Trophoblast cell (in vitro differentiated cells and primary cell): ENCODE measurements around the gene EML1.

Experiments
- DNase-seq, 2 donors: peaks; one replicate each; pipeline ENCODE4 v3.0.0-alpha.2; 2016
- H2AFZ ChIP-seq: 2 replicates; pipeline ENCODE4 v1.6.1; 2013; ENCODE audit warnings: low read length, moderate library complexity, mild to moderate bottlenecking; ENCODE audit not compliant: insufficient read depth, poor library complexity
- H2AK5ac ChIP-seq: 2 replicates; pipeline ENCODE4 v1.6.1; 2013; ENCODE audit warnings: mild to moderate bottlenecking, low read length
- H2BK120ac ChIP-seq: 2 replicates; pipeline ENCODE4 v1.6.1; 2013; ENCODE audit warnings: low read length, mild to moderate bottlenecking, moderate library complexity; ENCODE audit not compliant: insufficient read depth, poor library complexity
- H2BK12ac ChIP-seq: 2 replicates; pipeline ENCODE4 v1.6.1; 2013; ENCODE audit warnings: mild to moderate bottlenecking, low read length, moderate library complexity
- H2BK5ac ChIP-seq: 2 replicates; pipeline ENCODE4 v1.6.1; 2013; ENCODE audit warnings: low read length, low read depth, moderate library complexity, mild to moderate bottlenecking; ENCODE audit not compliant: poor library complexity
- H3K14ac ChIP-seq: 2 replicates; pipeline ENCODE4 v1.6.1; 2013; ENCODE audit warnings: mild to moderate bottlenecking, low read length
- H3K18ac ChIP-seq: 2 replicates; pipeline ENCODE4 v1.6.1; 2013; ENCODE audit warnings: mild to moderate bottlenecking, low read length
- H3K23ac ChIP-seq: 2 replicates; pipeline ENCODE4 v1.6.1; 2013; ENCODE audit warnings: low read length
- H3K27ac ChIP-seq: 2 replicates; pipeline ENCODE4 v1.5.1; 2013; ENCODE audit warnings: low read depth, mild to moderate bottlenecking, inconsistent platforms, low read length, moderate library complexity
- H3K27me3 ChIP-seq: 2 replicates; pipeline ENCODE4 v1.6.1; 2013; ENCODE audit warnings: inconsistent platforms, mild to moderate bottlenecking, low read length, moderate library complexity; ENCODE audit not compliant: insufficient read depth
- H3K36me3 ChIP-seq, 2 experiments: 1 replicate in 1 of 2; 2 replicates in 1 of 2; pipeline ENCODE4 v1.6.1; 2013; ENCODE audit warnings: low read length in 2 of 2, mild to moderate bottlenecking in 2 of 2, moderate library complexity in 1 of 2; ENCODE audit not compliant: insufficient read depth in 2 of 2, control insufficient read depth in 1 of 2
- H3K4ac ChIP-seq: 2 replicates; pipeline ENCODE4 v1.6.1; 2013; ENCODE audit warnings: low read depth, mild to moderate bottlenecking, low read length, moderate library complexity
- H3K4me1 ChIP-seq, 2 experiments: 1 replicate in 1 of 2; 2 replicates in 1 of 2; pipeline ENCODE4 v1.6.1; 2013; ENCODE audit warnings: low read length in 2 of 2, mild to moderate bottlenecking in 2 of 2, moderate library complexity in 1 of 2; ENCODE audit not compliant: insufficient read depth in 2 of 2, control insufficient read depth in 1 of 2
- H3K4me2 ChIP-seq: 2 replicates; pipeline ENCODE4 v1.6.1; 2013; ENCODE audit warnings: inconsistent platforms, mild to moderate bottlenecking, low read length, moderate library complexity
- H3K4me3 ChIP-seq: 2 replicates; pipeline ENCODE4 v1.5.1; 2013; ENCODE audit warnings: mild to moderate bottlenecking, low read depth, low read length, inconsistent platforms
- H3K79me1 ChIP-seq: one replicate; pipeline ENCODE4 v1.6.1; 2013; ENCODE audit warnings: low read length
- H3K79me2 ChIP-seq: 2 replicates; pipeline ENCODE4 v1.6.1; 2013; ENCODE audit warnings: low read length, mild to moderate bottlenecking; ENCODE audit not compliant: control insufficient read depth, insufficient read depth, poor library complexity
- H3K9ac ChIP-seq: 2 replicates; pipeline ENCODE4 v1.6.1; 2013; ENCODE audit warnings: mild to moderate bottlenecking, low read length
- H3K9me3 ChIP-seq: 2 replicates; pipeline ENCODE4 v1.6.1; 2013; ENCODE audit warnings: low read depth, mild to moderate bottlenecking, control low read depth, inconsistent platforms, low read length; ENCODE audit not compliant: insufficient read depth
- H4K12ac ChIP-seq: 2 replicates; pipeline ENCODE4 v1.6.1; 2013; ENCODE audit warnings: low read depth, mild to moderate bottlenecking, low read length, moderate library complexity
- H4K8ac ChIP-seq: 2 replicates; pipeline ENCODE4 v1.6.1; 2013; ENCODE audit warnings: low read depth, mild to moderate bottlenecking, low read length, moderate library complexity
- H4K91ac ChIP-seq: one replicate; pipeline ENCODE4 v1.6.1; 2013; ENCODE audit warnings: low read depth, mild to moderate bottlenecking, low read length, moderate library complexity
- WGBS: extraction: QIAGEN DNeasy Blood & Tissue Kit; methylation state at CpG from one replicate; pipeline ENCODE4 v1.1.7; 2013; ENCODE audit warnings: missing lambda C conversion rate; ENCODE audit not compliant: insufficient read length, insufficient coverage; ENCODE audit errors: extremely low coverage; 5-methylcytosine and 5-hydroxymethylcytosine counted together

Gene EML1

GRCh38 chr14:99755629-99756603 lies 37.3 kb upstream of the EML1 start:
- H2AK5ac ChIP-seq: no peak overlapping the region
- no peak overlapping the region for H3K4ac ChIP-seq
- H4K12ac ChIP-seq: no peak overlapping the region
- peaks cover 3% of the 10 kb centered on the region for H3K79me1 ChIP-seq
- H3K4me3 ChIP-seq: no peak overlapping the region
- H3K36me3 ChIP-seq: no peaks in the 10 kb centered on the region
- H3K4me1 ChIP-seq: peaks cover 12 to 18% of the 10 kb centered on the region in 2 experiments
- no peak overlapping the region for H4K8ac ChIP-seq
- H3K14ac ChIP-seq: no peak overlapping the region
- H3K23ac ChIP-seq: no peak overlapping the region
- H3K27ac ChIP-seq: no peak overlapping the region
- H2BK5ac ChIP-seq: no peak overlapping the region
- H3K18ac ChIP-seq: no peak overlapping the region
- no peak overlapping the region for H4K91ac ChIP-seq
- no peaks in the 10 kb centered on the region for H3K79me2 ChIP-seq
- no peaks in the 10 kb centered on the region for H3K9me3 ChIP-seq
- no peak overlapping the region for H3K9ac ChIP-seq
- H2AFZ ChIP-seq: no peak overlapping the region
- no peaks in the 10 kb centered on the region for H3K27me3 ChIP-seq
- no peak overlapping the region for H2BK12ac ChIP-seq
- DNase-seq: no peak
- WGBS: no CpG with 5 or more reads among the region's 21 CpGs
- no peak overlapping the region for H3K4me2 ChIP-seq
- H2BK120ac ChIP-seq: no peak overlapping the region

- Histone ChIP-seq H4K12ac (no peak overlapping the region), H3K79me2 (no peaks in the 10 kb centered on the region), H3K27me3 (no peaks in the 10 kb centered on the region), H3K18ac (no peak overlapping the region), H2AFZ (no peak overlapping the region), H3K14ac (no peak overlapping the region), H3K36me3 (no peaks in the 10 kb centered on the region), H3K9ac (no peak overlapping the region), H3K27ac (no peak overlapping the region), H3K23ac (no peak overlapping the region), H4K8ac (no peak overlapping the region), H2BK120ac (no peak overlapping the region), H2BK5ac (no peak overlapping the region), H4K91ac (no peak overlapping the region), H2AK5ac (no peak overlapping the region), H3K4me3 (no peak overlapping the region), H3K9me3 (no peaks in the 10 kb centered on the region), H2BK12ac (no peak overlapping the region), H3K4me1 (peaks cover 12 to 14% of the 10 kb centered on the region in 2 experiments), H3K4ac (no peak overlapping the region), H3K79me1 (peaks cover 3% of the 10 kb centered on the region), H3K4me2 (no peak overlapping the region)
- DNase-seq: no peak
- no CpG with 5 or more reads among the region's 21 CpGs for WGBS
These were observed 36.4 kb upstream of the EML1 start for GRCh38 chr14:99756796-99757195.

GRCh38 chr14:99757331-99758070 lies 35.7 kb upstream of the EML1 start:
- H3K79me2 ChIP-seq: no peaks in the 10 kb centered on the region
- no peak overlapping the region for H4K8ac ChIP-seq
- H2AFZ ChIP-seq: no peak overlapping the region
- no peak overlapping the region for H3K27ac ChIP-seq
- no peak overlapping the region for H2BK120ac ChIP-seq
- H3K36me3 ChIP-seq: no peaks in the 10 kb centered on the region
- H3K14ac ChIP-seq: no peak overlapping the region
- H4K91ac ChIP-seq: no peak overlapping the region
- H2AK5ac ChIP-seq: no peak overlapping the region
- H3K23ac ChIP-seq: no peak overlapping the region
- no peak overlapping the region for H3K4ac ChIP-seq
- H3K79me1 ChIP-seq: peaks cover 3% of the 10 kb centered on the region
- no peak overlapping the region for H2BK12ac ChIP-seq
- no peaks in the 10 kb centered on the region for H3K27me3 ChIP-seq
- H3K4me2 ChIP-seq: no peak overlapping the region
- peaks cover 7% of the 10 kb centered on the region in 2 experiments for H3K4me1 ChIP-seq
- no peak overlapping the region for H3K9ac ChIP-seq
- no peak overlapping the region for H3K18ac ChIP-seq
- no peak overlapping the region for H4K12ac ChIP-seq
- no CpG with 5 or more reads among the region's 12 CpGs for WGBS
- DNase-seq: peak in 1 of 2 donors; percentile 21
- H3K9me3 ChIP-seq: no peaks in the 10 kb centered on the region
- no peak overlapping the region for H2BK5ac ChIP-seq
- no peak overlapping the region for H3K4me3 ChIP-seq

DNA sequence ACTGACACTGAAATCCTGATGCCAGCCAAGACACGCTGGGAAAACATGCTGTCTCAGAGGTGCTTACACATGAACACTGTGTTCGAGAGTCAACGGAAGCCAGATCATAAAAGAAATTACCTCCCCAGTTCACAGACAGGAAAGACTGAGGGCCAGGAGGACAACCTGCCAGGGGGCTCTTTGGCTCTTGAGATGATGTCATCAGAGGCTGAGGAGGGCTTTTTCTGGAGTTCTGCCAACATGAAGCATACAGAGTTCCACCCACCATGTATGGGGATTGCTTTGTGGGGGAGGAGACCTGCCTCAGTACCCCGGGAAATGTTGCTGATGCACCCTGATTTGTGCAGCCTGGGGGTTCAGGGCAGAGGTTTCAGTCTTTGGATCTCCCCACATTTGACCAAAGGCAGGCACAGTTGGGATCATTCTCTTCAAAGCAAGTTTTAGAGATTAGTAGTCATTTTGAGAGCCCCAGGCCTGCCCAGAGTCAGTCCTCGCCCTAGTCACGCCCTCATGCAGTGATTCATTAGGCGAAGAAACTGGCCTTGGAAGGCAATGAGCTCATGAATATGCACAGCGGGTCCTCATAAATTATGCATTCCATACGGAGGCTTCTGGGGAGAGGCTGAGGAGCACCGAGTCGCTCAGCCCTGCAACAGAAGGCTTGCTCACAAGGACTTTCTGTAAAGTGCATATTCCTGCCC lies 34.9 kb upstream of the EML1 start:
- peak in 1 of 2 donors; percentile 49 for DNase-seq
- Histone ChIP-seq H3K9me3 (no peaks in the 10 kb centered on the region), H3K18ac (no peak overlapping the region), H3K23ac (no peak overlapping the region), H4K8ac (no peak overlapping the region), H3K27ac (no peak overlapping the region), H3K36me3 (no peaks in the 10 kb centered on the region), H3K4me3 (no peak overlapping the region), H3K79me1 (peaks cover 3% of the 10 kb centered on the region), H3K79me2 (no peaks in the 10 kb centered on the region), H3K27me3 (no peaks in the 10 kb centered on the region), H3K9ac (no peak overlapping the region), H4K12ac (no peak overlapping the region), H3K4ac (no peak overlapping the region), H2BK12ac (no peak overlapping the region), H2AFZ (no peak overlapping the region), H2BK120ac (no peak overlapping the region), H2AK5ac (no peak overlapping the region), H3K14ac (no peak overlapping the region), H4K91ac (no peak overlapping the region), H3K4me1 (peaks cover 2% of the 10 kb centered on the region in 2 experiments), H3K4me2 (no peak overlapping the region), H2BK5ac (no peak overlapping the region)
- WGBS: no CpG with 5 or more reads among the region's 11 CpGs
